HG03521 (cell line): ENCODE data around the gene THAP4.

Source experiments
- ATAC-seq: cut with Tn5 transposase; IDR thresholded peaks from one replicate; pipeline ENCODE4 v1.9.1; 2021; ENCODE audit warnings: mild to moderate bottlenecking, moderate library complexity; ENCODE audit not compliant: unreplicated experiment

Gene THAP4

GRCh38 chr2:241553512-241553830 is 83.5 kb downstream of the THAP4 start:
- ATAC-seq = no peak

GRCh38 chr2:241551998-241552737 is 84.8 kb downstream of the THAP4 start:
- no peak for ATAC-seq

- no peak for ATAC-seq
These were observed 85.4 kb downstream of the THAP4 start for GRCh38 chr2:241551599-241551997.

GRCh38 chr2:241550616-241551580 is 86.1 kb downstream of the THAP4 start:
- no peak for ATAC-seq

GRCh38 chr2:241548451-241548835 is 88.5 kb downstream of the THAP4 start:
- no peak for ATAC-seq

GRCh38 chr2:241547781-241548450 is 89.0 kb downstream of the THAP4 start:
- no peak for ATAC-seq

GRCh38 chr2:241546771-241547498 is 90.0 kb downstream of the THAP4 start:
- ATAC-seq = no peak

GRCh38 chr2:241545523-241546473 is 91.2 kb downstream of the THAP4 start:
- no peak for ATAC-seq

- ATAC-seq = no peak
These were observed 91.9 kb downstream of the THAP4 start for GRCh38 chr2:241545106-241545505.

- no peak for ATAC-seq
These were observed 94.7 kb downstream of the THAP4 start for GRCh38 chr2:241542278-241542605.

GRCh38 chr2:241541564-241542277 is 95.2 kb downstream of the THAP4 start:
- ATAC-seq = no peak

GRCh38 chr2:241540771-241541561 is 96.0 kb downstream of the THAP4 start:
- no peak for ATAC-seq

GRCh38 chr2:241540401-241540770 is 96.6 kb downstream of the THAP4 start:
- ATAC-seq = no peak

GRCh38 chr2:241539616-241540374 is 97.2 kb downstream of the THAP4 start:
- no peak for ATAC-seq

- no peak for ATAC-seq
These were observed 97.9 kb downstream of the THAP4 start for GRCh38 chr2:241538838-241539615.

- ATAC-seq = no peak
These were observed 100.9 kb downstream of the THAP4 start for GRCh38 chr2:241535871-241536655.
